H54 (cell line): ENCODE results near the gene RIMS4.

Experiments
- DNase-seq: peaks from one replicate; pipeline ENCODE4 v3.0.0; 2011; ENCODE audit warnings: low spot score, mixed read lengths; ENCODE audit not compliant: insufficient read length
- FAIRE-seq: peaks from 3 replicates; lab custom pipeline; 2011; peaks lifted over from hg19 to GRCh38; lab: Jason Lieb, UNC
- POLR2A ChIP-seq: IDR thresholded peaks from 2 replicates; pipeline ENCODE4 v1.6.1; 2011; ENCODE audit warnings: low read depth, mild to moderate bottlenecking, low read length

RIMS4 gene

DNA sequence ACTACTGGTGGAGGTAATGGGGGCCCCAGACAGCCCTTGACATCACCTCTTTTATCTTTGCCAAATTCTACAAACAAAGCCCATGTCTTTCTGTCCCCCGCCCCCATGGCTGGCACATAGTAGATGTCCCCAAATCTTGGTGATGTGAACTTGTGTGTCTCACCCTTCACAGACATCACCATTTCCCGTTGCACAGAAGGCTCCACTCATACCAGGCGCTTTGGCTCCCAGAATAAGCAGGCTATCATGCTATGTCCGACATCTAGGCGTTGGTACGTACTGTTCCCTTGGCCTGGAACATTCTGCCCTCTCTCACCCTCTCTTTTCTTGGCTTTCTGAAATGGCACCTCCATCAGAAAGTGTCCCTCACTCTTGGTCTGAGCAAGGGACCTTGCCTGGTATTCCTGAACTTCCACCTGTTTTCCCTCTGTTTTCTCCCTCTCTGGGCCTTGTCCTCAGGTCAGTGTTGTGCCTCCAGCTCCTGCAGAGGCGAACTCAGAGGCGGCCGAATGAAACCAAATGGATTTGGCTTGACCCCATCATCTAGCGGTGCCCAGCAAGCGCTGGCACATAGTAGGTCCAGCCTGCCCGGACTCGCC is 96.1 kb downstream of the RIMS4 start:
- FAIRE-seq: no peak
- DNase-seq: no peak
- TF ChIP-seq POLR2A: no peak

GRCh38 chr20:44711237-44711636 is 99.1 kb downstream of the RIMS4 start:
- no peak for FAIRE-seq
- no peak for DNase-seq
- TF ChIP-seq POLR2A: no peak

DNA sequence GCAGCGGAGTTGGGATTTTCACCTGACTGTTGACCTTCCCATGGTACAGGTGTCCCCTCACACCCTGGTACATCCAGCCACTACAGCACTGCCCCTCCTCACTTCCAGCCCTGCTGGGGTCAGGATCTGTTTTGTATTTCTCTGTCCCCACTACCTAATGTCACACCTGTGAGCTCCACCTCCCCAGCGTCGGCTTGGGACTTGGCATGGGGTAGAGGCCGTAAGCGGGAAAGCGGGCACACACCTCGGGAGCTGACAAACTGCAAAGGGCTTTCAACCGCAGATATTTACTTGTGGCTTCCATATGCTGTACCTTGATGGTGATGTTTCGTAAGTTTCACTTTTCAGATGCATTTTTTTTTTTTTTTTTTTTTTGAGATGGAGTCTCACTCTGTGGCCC is 100.5 kb downstream of the RIMS4 start:
- DNase-seq: no peak
- no peak for FAIRE-seq
- TF ChIP-seq POLR2A: no peak

DNA sequence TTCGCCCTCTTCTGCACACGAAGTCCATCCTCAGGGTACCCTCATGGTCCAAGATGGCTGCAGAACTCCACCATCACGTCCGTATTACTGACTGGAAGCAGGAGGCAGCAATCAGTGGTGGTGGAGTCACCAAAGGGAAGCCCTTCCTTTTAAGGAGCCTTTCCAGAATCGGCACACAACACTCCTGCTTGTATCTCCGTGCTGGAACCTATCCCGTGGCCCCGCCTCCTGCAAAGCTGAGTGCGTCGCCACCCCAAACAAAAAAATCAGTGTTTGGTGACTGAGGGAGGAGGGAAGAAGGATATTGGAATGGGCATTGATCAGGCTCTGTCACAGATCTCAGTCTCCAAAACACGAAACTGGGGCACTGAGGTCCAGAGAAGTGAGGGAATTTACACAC is 101.0 kb downstream of the RIMS4 start:
- TF ChIP-seq POLR2A: no peak
- DNase-seq: no peak
- no peak for FAIRE-seq

- FAIRE-seq: no peak
Observed at GRCh38 chr20:44707018-44707579, 103.2 kb downstream of the RIMS4 start.

GRCh38 chr20:44706301-44707017 is 103.9 kb downstream of the RIMS4 start:
- no peak for TF ChIP-seq POLR2A
- no peak for DNase-seq
- FAIRE-seq: no peak

More at GRCh38 chr20:44707018-44707579, 103.2 kb downstream of the RIMS4 start:
- DNase-seq: no peak
- no peak for TF ChIP-seq POLR2A

- FAIRE-seq (no peak), DNase-seq (no peak)
- no peak for TF ChIP-seq POLR2A
Observed at GRCh38 chr20:44705364-44706094, 104.8 kb downstream of the RIMS4 start.

DNA sequence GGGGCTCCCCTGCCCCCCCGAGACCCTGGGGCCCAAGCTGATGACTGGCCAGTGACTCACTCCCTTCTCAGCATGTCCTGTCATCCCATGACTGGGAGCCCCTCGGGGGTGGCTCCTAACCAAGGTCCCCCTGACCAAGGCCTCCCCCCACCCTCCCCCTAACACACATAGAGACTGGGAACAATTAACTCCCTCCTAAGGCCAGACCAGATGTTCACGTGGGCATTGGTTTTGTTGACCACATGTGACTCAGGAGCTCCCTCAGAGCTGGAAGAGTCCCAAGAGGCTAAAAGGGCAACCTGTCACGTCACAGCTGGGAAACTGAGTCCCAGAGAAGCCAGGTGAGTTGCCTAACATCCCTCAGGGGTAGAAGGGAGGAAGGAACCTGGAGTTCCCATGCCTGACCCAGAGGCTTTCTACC is 105.8 kb downstream of the RIMS4 start:
- FAIRE-seq (no peak), DNase-seq (no peak)
- TF ChIP-seq POLR2A: no peak

- no peak for TF ChIP-seq POLR2A
- DNase-seq (no peak), FAIRE-seq (no peak)
Observed at GRCh38 chr20:44703956-44704488, 106.3 kb downstream of the RIMS4 start.

DNA sequence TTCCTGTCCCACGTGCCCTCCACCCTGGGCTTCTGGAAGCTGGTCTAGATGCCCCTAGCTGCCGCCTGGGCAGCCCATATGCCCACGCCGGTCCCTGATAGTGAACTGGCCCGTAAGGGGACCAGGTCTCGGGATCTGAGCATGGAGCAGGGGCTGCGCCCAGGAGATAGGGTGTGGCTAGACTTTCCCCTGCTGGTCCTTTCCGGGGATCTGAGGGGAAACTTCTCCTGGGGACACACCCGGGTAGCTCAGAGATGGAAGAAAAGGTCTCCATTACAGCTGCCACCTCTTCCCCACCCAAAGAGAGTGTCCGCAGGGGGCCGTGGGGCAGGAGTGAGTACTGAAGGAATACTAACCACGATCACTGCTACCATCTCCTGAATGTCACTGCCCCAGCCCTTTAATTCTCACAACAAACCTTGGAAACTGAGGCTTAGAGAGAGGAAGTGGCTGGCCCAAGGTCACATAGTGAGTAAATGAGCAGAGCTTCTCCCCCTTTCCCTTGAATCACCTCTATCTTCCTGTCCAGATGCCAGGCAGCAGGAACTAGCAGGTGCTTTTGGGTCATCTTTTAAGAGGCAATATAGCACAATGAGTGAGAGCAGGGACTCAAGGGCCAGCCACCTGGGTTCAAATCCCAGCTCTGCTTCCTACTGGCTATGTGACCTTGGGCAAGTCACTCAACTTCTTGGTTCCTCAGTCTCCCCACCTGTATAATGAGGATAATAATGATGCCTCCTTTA is 107.0 kb downstream of the RIMS4 start:
- no peak for FAIRE-seq
- no peak for DNase-seq
- TF ChIP-seq POLR2A: no peak

GRCh38 chr20:44702776-44703175 is 107.6 kb downstream of the RIMS4 start:
- FAIRE-seq (no peak), DNase-seq (no peak)

DNA sequence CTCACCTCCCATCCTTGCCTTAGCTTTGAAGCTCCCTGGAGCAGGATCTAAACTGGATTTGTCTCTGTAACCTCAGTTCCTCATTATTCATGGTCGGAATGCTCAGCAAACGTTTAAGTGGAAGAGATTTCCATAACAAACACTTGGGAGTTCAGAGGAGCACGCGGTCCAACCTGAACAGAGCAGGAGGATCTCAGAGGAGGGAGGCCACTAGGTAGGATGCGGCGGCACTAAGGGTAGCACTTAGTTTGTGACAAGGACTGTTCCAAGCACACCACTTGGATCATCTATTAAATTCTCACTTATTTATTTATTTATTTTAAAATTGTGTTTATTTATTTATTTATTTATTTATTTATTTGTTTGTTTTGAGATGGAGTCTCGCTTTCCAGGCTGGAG is 108.5 kb downstream of the RIMS4 start:
- FAIRE-seq: no peak
- no peak for TF ChIP-seq POLR2A
- DNase-seq: no peak

More at GRCh38 chr20:44702776-44703175, 107.6 kb downstream of the RIMS4 start:
- TF ChIP-seq POLR2A: no peak
